ENCODE results near the gene WDR62.

DNA sequence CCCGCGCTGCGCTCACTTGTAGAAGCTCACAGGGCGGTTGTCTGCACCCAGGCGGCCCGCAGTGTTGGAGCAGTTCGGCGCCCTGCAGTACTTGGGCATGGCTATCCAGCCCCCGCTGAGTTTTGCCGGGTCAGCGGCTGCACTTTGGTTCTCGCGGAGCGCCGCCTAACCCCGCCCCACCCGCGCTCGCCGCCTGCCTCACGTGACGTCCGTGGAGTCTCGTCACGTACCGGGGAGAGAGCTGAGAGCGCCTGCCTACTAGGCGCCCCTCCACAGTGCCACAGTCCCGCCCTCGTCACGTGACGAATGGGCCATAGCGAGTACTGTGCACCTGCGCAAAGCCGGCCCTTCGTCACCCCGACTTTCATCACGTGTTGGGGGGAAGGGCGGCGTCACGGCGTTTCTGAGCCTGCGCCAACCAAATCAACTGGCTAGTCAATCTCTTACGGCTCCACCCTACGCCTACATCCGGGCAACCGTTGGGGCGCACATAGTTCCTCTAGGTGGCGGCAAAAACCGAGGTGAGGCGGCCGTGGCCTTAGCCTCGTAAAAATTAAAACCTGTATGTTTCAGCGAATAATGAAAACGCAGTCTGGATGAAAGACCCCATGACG lies 471 bp upstream of the WDR62 start, which contains the start of gene THAP8:
- TF ChIP-seq POLR2A (IDR thresholded peaks at IDR 0.05) (peak; percentile 31 to 84), EP300 (IDR thresholded peaks at IDR 0.05) (peak; percentile 95 to 100)
- TF ChIP-seq, protein P1, sequence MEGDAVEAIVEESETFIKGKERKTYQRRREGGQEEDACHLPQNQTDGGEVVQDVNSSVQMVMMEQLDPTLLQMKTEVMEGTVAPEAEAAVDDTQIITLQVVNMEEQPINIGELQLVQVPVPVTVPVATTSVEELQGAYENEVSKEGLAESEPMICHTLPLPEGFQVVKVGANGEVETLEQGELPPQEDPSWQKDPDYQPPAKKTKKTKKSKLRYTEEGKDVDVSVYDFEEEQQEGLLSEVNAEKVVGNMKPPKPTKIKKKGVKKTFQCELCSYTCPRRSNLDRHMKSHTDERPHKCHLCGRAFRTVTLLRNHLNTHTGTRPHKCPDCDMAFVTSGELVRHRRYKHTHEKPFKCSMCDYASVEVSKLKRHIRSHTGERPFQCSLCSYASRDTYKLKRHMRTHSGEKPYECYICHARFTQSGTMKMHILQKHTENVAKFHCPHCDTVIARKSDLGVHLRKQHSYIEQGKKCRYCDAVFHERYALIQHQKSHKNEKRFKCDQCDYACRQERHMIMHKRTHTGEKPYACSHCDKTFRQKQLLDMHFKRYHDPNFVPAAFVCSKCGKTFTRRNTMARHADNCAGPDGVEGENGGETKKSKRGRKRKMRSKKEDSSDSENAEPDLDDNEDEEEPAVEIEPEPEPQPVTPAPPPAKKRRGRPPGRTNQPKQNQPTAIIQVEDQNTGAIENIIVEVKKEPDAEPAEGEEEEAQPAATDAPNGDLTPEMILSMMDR (IDR thresholded peaks at IDR 0.05), result peak; percentile 58 to 87 (median 68)

Data from tibial nerve (tissue), 4 donors.